Esophagus muscularis mucosa (tissue), 4 donors: ENCODE measurements around the gene NTSR1. TPM values are rescaled to one million over a fixed set of nuclear protein-coding genes. Genes with fewer than 3 reads are reported as not detected.

ENCODE experiments used
- DNase-seq: peaks from one replicate; pipeline ENCODE4 v3.0.0-alpha.2; 2017; ENCODE audit errors: extremely low spot score
- H3K27ac ChIP-seq, 4 donors: fragments of 200-600 bp; sonication (generic); replicated peaks in 1 of 4; 1 replicate in 3 of 4; 2 replicates in 1 of 4; pipeline ENCODE4 v1.5.1; 2016 to 2019; ENCODE audit warnings: mild to moderate bottlenecking in 1 of 4
- H3K27me3 ChIP-seq, 4 donors: fragments of 200-600 bp; sonication (generic); one replicate each; pipeline versions ENCODE4 v1.5.1 to v1.6.0; 2016 to 2019
- H3K36me3 ChIP-seq, 4 donors: fragments of 200-600 bp; sonication (generic); one replicate each; pipeline ENCODE4 v1.5.1; 2016 to 2019
- H3K4me1 ChIP-seq, 4 donors: fragments of 200-600 bp; sonication (generic); one replicate each; pipeline ENCODE4 v1.5.1; 2016 to 2019
- H3K4me3 ChIP-seq, 4 donors: fragments of 200-600 bp; sonication (generic); 1 replicate in 2 of 4; 2 replicates in 2 of 4; pipeline ENCODE4 v1.5.1; 2016 to 2019; ENCODE audit warnings: mild to moderate bottlenecking in 4 of 4, moderate library complexity in 1 of 4
- H3K9me3 ChIP-seq, 4 donors: fragments of 200-600 bp; sonication (generic); 1 replicate in 3 of 4; 2 replicates in 1 of 4; pipeline ENCODE4 v1.5.1; 2016 to 2019
- EP300 ChIP-seq: sonication (generic); formaldehyde crosslinking; IDR thresholded peaks from one replicate; pipeline ENCODE4 v1.6.1; 2017; ENCODE audit warnings: antibody characterized with exemption
- POLR2A ChIP-seq: fragments of 450-650 bp; IDR thresholded peaks from one replicate; pipeline ENCODE4 v1.6.1; 2017; ENCODE audit warnings: antibody characterized with exemption, moderate library complexity, mild to moderate bottlenecking, low read depth
- POLR2AphosphoS5 ChIP-seq, 2 donors: sonication (generic); formaldehyde crosslinking; IDR thresholded peaks; one replicate each; pipeline ENCODE4 v1.6.1; 2017; ENCODE audit warnings: antibody characterized with exemption in 2 of 2
- WGBS: methylation state at CpG from one replicate; pipeline ENCODE4 v1.1.5; 2018; 5-methylcytosine and 5-hydroxymethylcytosine counted together
- intact Hi-C: fragments of 100-400 bp; cut with DNase I; formaldehyde crosslinking; loops from one replicate; pipeline ENCODE4 v1.15.1; 2023
- total RNA-seq, 4 donors: library from RNA; depleted of rRNA; stranded (reverse); fragments of >200 nt; gene quantifications; one replicate each; pipeline versions ENCODE4 v1.1.0 to v1.2.1, GENCODE V29; 2016
- TF ChIP-seq, protein P1 (sequence below), 3 experiments: fragments of 200-600 bp in 2 of 3; fragments of 450-650 bp in 1 of 3; sonication (generic) in 2 of 3; IDR thresholded peaks; one replicate each; pipeline ENCODE4 v1.5.1; 2017 to 2019; ENCODE audit warnings: antibody characterized with exemption in 3 of 3, mild to moderate bottlenecking in 2 of 3, moderate library complexity in 1 of 3

The NTSR1 gene
- total RNA-seq, 4 donors from 2014 or later, result 0.42 to 1.6 (median 0.80) TPM

DNA sequence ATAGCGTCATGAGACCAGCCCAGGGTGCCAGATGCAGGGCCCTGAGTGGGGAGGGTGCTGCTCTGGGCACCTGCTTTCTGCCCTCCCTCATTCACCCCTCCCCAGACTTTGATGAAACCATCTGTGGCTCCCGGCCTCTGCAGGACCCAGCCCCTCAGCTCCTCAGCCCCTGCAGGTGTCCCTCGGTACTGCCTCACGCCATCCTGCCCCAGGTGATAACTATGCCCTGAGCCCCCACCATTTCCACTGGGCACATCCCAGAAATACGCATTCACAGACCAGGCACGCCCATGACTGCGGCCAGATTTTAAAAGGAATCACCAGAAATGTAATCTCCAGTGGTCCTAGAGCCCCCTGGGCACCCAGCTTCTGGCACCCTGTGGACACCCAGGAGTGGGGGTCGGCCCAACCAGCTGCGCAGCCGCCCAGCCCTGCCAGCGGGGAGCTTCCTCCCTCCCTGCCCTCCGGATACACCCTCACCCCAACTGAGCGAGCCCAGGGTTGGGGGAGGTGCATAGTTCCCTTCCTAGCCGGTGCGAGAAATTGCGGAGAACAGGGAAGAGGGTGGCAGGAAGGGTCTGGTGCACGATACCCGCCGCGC lies 615 bp upstream of the NTSR1 start:
- Histone ChIP-seq H3K4me3 (peak overlapping the region in 3 of 4 donors; percentile 15 to 30 (median 29)), H3K27ac (no peak overlapping the region), H3K4me1 (peaks cover 11 to 66% (median 51%) of the 10 kb centered on the region in 4 donors), H3K36me3 (no peaks in the 10 kb centered on the region), H3K9me3 (no peaks in the 10 kb centered on the region), H3K27me3 (peaks cover 2 to 58% (median 34%) of the 10 kb centered on the region in 4 donors)
- DNase-seq, result no peak
- 9% methylated on average over 15 of the region's 20 CpGs for WGBS
- TF ChIP-seq, protein P1, sequence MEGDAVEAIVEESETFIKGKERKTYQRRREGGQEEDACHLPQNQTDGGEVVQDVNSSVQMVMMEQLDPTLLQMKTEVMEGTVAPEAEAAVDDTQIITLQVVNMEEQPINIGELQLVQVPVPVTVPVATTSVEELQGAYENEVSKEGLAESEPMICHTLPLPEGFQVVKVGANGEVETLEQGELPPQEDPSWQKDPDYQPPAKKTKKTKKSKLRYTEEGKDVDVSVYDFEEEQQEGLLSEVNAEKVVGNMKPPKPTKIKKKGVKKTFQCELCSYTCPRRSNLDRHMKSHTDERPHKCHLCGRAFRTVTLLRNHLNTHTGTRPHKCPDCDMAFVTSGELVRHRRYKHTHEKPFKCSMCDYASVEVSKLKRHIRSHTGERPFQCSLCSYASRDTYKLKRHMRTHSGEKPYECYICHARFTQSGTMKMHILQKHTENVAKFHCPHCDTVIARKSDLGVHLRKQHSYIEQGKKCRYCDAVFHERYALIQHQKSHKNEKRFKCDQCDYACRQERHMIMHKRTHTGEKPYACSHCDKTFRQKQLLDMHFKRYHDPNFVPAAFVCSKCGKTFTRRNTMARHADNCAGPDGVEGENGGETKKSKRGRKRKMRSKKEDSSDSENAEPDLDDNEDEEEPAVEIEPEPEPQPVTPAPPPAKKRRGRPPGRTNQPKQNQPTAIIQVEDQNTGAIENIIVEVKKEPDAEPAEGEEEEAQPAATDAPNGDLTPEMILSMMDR (IDR thresholded peaks at IDR 0.05), result peak in 1 of 3 experiments; percentile 9
- TF ChIP-seq POLR2A, result no peak
- intact Hi-C loops, result no loop called here

DNA sequence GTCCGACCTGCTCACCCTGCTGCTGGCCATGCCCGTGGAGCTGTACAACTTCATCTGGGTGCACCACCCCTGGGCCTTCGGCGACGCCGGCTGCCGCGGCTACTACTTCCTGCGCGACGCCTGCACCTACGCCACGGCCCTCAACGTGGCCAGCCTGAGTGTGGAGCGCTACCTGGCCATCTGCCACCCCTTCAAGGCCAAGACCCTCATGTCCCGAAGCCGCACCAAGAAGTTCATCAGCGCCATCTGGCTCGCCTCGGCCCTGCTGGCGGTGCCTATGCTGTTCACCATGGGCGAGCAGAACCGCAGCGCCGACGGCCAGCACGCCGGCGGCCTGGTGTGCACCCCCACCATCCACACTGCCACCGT lies 885 bp downstream of the NTSR1 start:
- H3K27me3 ChIP-seq, result peaks cover 2 to 58% (median 34%) of the 10 kb centered on the region in 4 donors
- peaks cover 19 to 64% (median 48%) of the 10 kb centered on the region in 4 donors for H3K4me1 ChIP-seq
- 87% methylated on average over 13 of the region's 30 CpGs for WGBS

DNA sequence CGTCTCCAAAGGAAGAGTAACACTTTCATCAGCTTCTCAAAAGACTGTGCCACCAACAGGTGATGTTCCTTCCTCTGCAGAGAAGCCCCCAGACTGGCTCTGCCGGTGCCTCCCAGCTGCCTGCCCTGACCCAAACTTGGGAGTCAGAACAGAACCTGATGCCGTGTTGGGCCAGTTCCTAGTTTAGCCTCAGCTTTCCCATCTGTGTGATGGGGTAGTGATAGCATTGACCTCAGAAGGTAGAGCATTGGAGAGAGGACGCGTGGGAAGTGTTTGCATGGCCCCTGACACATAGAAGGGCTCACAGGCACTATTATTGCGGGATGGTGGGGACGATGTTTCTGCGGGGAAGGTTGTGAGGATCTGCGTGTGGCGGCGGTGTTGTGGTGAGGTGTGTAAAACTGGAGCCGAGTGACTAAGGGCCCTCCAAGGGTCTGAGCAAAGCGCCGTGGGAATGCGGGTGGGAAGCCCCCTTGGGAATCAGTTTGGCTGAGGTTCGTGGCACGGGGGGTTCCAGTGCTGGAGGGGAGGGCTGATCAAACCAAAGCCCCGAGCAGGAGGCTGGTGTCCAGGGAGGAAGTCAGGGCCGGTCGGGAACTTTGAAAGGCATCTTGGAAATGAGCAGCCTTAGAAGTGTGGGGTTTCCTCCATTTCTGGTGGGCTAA lies 1.7 kb downstream of the NTSR1 start:
- WGBS, result 76% methylated on average over 20 of the region's 20 CpGs
- Histone ChIP-seq H3K4me1 (peaks cover 13 to 57% (median 43%) of the 10 kb centered on the region in 4 donors), H3K36me3 (no peaks in the 10 kb centered on the region), H3K27me3 (peaks cover 2 to 58% (median 34%) of the 10 kb centered on the region in 4 donors), H3K4me3 (no peak overlapping the region), H3K27ac (no peak overlapping the region), H3K9me3 (no peaks in the 10 kb centered on the region)
- TF ChIP-seq EP300 (no peak), POLR2A (no peak)
- TF ChIP-seq, protein P1 (IDR thresholded peaks at IDR 0.05), result no peak
- no peak for DNase-seq
- intact Hi-C loops, result no loop called here

More for the DNA sequence above, 885 bp downstream of the NTSR1 start:
- intact Hi-C loops, result no loop called here
- no peak for TF ChIP-seq POLR2AphosphoS5 (IDR thresholded peaks at IDR 0.05)
- no peak for TF ChIP-seq POLR2A
- TF ChIP-seq EP300, result no peak
- TF ChIP-seq, protein P1 (IDR thresholded peaks at IDR 0.05), result no peak
- H3K36me3 ChIP-seq, result no peaks in the 10 kb centered on the region
- no peak overlapping the region for H3K27ac ChIP-seq
- DNase-seq, result no peak
- no peaks in the 10 kb centered on the region for H3K9me3 ChIP-seq
- no peak overlapping the region for H3K4me3 ChIP-seq

DNA sequence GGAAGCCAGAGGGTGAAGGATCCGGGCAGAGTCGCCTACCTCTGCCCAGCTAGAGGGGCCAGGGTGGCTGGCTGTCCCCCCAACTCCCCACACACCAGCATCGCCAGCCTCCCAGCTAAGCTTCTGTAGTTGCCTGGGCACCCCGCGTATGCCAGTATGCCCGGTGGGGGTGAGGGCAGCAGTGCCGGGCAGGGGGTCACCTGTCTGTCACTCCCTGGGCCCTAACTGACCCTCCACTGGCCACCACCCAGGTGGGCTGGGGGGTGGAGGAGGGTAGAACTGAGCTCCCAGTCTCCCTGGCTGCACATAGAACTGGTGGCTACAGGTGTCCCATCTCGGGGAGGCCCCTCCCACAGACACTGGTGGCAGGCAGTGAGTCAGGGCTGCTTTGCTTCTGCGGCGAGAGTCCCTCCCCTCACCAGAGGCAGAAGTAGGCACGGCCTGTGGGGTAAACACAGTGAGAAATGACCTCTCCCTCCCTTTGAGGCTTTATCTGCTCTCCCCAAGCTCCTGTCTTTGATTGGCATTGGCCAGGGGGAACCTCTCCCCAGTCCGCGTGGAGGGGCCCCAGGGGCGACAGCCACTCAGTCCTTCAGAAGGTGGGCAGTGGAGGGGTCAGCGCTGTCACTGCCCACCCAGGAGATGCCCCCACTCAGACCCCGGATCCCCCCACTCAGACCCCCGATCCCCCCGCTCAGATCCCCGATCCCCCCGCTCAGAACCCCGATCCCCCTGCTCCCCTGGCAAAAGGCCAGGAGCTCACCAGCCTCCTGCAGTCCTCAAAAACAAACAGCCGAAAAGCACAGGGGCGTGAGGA lies 2.5 kb downstream of the NTSR1 start:
- H3K27me3 ChIP-seq, result peaks cover 2 to 58% (median 34%) of the 10 kb centered on the region in 4 donors
- intact Hi-C loops, result no loop called here
- no peaks in the 10 kb centered on the region for H3K9me3 ChIP-seq
- no peak for TF ChIP-seq POLR2AphosphoS5 (IDR thresholded peaks at IDR 0.05)
- TF ChIP-seq EP300, result no peak
- TF ChIP-seq, protein P1 (IDR thresholded peaks at IDR 0.05), result no peak
- TF ChIP-seq POLR2A, result no peak
- peaks cover 13 to 57% (median 43%) of the 10 kb centered on the region in 4 donors for H3K4me1 ChIP-seq
- DNase-seq, result no peak
- no peak overlapping the region for H3K4me3 ChIP-seq
- 50% methylated on average over 1 of the region's 23 CpGs for WGBS
- no peaks in the 10 kb centered on the region for H3K36me3 ChIP-seq
- H3K27ac ChIP-seq, result no peak overlapping the region
